GM23248 (cell line): ENCODE measurements around the gene MPHOSPH6.

Experiments
- EZH2 ChIP-seq: fragments of 200-600 bp; sonication (generic); IDR thresholded peaks from 2 replicates; pipeline ENCODE4 v1.6.1; 2018; ENCODE audit warnings: antibody characterized with exemption, mild to moderate bottlenecking; ENCODE audit not compliant: insufficient read depth, poor library complexity, severe bottlenecking
- EZH2phosphoT487 ChIP-seq: fragments of 200-600 bp; sonication (generic); IDR thresholded peaks from 2 replicates; pipeline ENCODE4 v1.6.1; 2018; ENCODE audit warnings: antibody characterized with exemption, moderate library complexity, mild to moderate bottlenecking, low read depth; ENCODE audit not compliant: insufficient read depth

DNA sequence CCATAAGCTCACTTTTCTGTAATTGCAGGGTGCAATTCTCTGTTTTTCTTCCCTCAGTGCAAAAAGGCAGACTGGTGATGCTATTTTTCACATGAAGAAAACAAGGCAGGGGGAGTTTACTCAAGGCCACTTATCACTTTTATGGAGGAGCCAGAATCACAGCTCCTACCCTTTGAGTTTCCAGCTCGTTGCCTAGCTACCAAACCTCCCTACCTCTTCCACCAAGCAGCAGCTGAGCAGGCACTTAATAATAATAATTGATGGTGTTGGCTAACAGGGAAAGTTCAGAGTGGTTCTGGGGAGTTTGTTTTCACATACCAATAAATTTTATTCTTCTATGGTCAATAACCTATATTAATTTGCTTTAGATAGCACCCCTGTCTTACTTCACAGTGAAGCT is 31.9 kb upstream of the MPHOSPH6 start:
- no peak for TF ChIP-seq EZH2
- TF ChIP-seq EZH2phosphoT487: no peak
